Stomach (tissue), 4 donors: ENCODE results near the gene S100A8.

Source experiments
- POLR2A ChIP-seq, 4 donors: fragments of 450-650 bp; IDR thresholded peaks; one replicate each; pipeline ENCODE4 v1.6.1; 2016; ENCODE audit warnings: antibody characterized with exemption in 4 of 4, control low read depth in 2 of 4, mild to moderate bottlenecking in 1 of 4, moderate library complexity in 1 of 4
- TF ChIP-seq, protein P1 (sequence below), 7 experiments: fragments of 450-650 bp in 4 of 7; fragments of 200-600 bp in 3 of 7; sonication (generic) in 3 of 7; IDR thresholded peaks; one replicate each; pipeline ENCODE4 v1.5.1; 2016 to 2019; ENCODE audit warnings: antibody characterized with exemption in 7 of 7, control low read depth in 2 of 7, mild to moderate bottlenecking in 1 of 7

DNA sequence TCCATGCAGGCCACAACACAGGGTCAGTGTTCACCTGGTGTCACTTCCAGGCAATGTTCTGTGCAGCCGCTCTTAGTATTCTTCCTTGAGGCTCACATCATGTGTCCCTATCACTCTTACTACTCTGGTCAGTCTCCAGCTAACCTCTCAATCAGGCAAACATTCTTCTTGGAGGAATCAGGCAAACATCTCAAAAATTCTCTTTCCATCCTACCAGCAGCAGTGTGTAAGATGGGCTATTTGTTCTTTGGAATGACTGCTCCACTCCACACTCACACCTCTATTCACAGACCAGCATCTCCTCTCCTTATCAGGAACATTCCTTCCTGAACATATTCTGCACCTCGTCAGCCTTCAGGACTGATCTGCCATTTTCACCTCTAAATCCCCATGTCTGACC, 29.4 kb upstream of the S100A8 start:
- TF ChIP-seq, protein P1, sequence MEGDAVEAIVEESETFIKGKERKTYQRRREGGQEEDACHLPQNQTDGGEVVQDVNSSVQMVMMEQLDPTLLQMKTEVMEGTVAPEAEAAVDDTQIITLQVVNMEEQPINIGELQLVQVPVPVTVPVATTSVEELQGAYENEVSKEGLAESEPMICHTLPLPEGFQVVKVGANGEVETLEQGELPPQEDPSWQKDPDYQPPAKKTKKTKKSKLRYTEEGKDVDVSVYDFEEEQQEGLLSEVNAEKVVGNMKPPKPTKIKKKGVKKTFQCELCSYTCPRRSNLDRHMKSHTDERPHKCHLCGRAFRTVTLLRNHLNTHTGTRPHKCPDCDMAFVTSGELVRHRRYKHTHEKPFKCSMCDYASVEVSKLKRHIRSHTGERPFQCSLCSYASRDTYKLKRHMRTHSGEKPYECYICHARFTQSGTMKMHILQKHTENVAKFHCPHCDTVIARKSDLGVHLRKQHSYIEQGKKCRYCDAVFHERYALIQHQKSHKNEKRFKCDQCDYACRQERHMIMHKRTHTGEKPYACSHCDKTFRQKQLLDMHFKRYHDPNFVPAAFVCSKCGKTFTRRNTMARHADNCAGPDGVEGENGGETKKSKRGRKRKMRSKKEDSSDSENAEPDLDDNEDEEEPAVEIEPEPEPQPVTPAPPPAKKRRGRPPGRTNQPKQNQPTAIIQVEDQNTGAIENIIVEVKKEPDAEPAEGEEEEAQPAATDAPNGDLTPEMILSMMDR (IDR thresholded peaks at IDR 0.05) = no peak
- TF ChIP-seq POLR2A (IDR thresholded peaks at IDR 0.05) = no peak
